ENCODE results near the gene HOXA7.

DNA sequence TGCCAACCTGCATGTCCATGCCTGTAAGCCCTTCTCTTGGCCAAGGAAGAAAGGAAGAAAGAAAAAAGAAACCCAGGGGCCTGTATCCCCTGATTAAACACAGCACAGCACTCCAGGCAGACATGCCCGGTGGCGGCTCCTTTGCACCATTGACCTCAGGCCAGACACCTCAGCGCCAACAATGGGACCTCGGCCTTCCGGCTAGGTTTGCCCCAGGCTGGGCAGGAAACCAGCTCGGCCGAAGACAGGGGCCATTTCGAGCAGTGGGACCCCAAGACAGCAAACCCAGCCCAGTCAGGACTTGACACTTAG, 14.8 kb upstream of the HOXA7 start:
- TF ChIP-seq, protein P1, sequence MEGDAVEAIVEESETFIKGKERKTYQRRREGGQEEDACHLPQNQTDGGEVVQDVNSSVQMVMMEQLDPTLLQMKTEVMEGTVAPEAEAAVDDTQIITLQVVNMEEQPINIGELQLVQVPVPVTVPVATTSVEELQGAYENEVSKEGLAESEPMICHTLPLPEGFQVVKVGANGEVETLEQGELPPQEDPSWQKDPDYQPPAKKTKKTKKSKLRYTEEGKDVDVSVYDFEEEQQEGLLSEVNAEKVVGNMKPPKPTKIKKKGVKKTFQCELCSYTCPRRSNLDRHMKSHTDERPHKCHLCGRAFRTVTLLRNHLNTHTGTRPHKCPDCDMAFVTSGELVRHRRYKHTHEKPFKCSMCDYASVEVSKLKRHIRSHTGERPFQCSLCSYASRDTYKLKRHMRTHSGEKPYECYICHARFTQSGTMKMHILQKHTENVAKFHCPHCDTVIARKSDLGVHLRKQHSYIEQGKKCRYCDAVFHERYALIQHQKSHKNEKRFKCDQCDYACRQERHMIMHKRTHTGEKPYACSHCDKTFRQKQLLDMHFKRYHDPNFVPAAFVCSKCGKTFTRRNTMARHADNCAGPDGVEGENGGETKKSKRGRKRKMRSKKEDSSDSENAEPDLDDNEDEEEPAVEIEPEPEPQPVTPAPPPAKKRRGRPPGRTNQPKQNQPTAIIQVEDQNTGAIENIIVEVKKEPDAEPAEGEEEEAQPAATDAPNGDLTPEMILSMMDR (IDR thresholded peaks at IDR 0.05) = no peak
- no peak for TF ChIP-seq POLR2A (IDR thresholded peaks at IDR 0.05)
- no peak for TF ChIP-seq EP300 (IDR thresholded peaks at IDR 0.05)
- no peak for TF ChIP-seq POLR2AphosphoS5 (IDR thresholded peaks at IDR 0.05)
